Gastrocnemius medialis (tissue), 4 donors: ENCODE data around the gene IFT27. TPM values are rescaled to one million over a fixed set of nuclear protein-coding genes. Genes with fewer than 3 reads are reported as not detected.

Experiments used
- ATAC-seq, 2 donors: fragments of 150-250 bp; one replicate each; pipeline ENCODE4 v1.9.1; 2016
- DNase-seq, 2 donors: peaks; one replicate each; pipeline ENCODE4 v3.0.0-alpha.2; 2019
- H3K27ac ChIP-seq, 4 donors: fragments of 200-600 bp; sonication (generic); 1 replicate in 1 of 4; 2 replicates in 3 of 4; pipeline ENCODE4 v1.5.1; 2016 to 2018; ENCODE audit warnings: mild to moderate bottlenecking in 2 of 4, moderate library complexity in 1 of 4
- H3K27me3 ChIP-seq, 3 donors: fragments of 200-600 bp; sonication (generic) in 2 of 3; 1 replicate in 1 of 3; 2 replicates in 2 of 3; pipeline versions ENCODE4 v1.5.1 to v1.6.0; 2016 to 2019; ENCODE audit warnings: mild to moderate bottlenecking in 1 of 3, moderate library complexity in 1 of 3
- H3K36me3 ChIP-seq, 2 donors: fragments of 200-600 bp; sonication (generic) in 1 of 2; one replicate each; pipeline ENCODE4 v1.5.1; 2017 to 2018
- H3K4me1 ChIP-seq, 2 donors: fragments of 200-600 bp; sonication (generic) in 1 of 2; one replicate each; pipeline ENCODE4 v1.5.1; 2016 to 2017; ENCODE audit warnings: mild to moderate bottlenecking in 2 of 2
- H3K4me3 ChIP-seq, 4 donors: fragments of 200-600 bp; sonication (generic) in 3 of 4; 1 replicate in 1 of 4; 2 replicates in 3 of 4; pipeline ENCODE4 v1.5.1; 2016 to 2019; ENCODE audit warnings: mild to moderate bottlenecking in 2 of 4
- H3K9me3 ChIP-seq, 3 donors: fragments of 200-600 bp; sonication (generic) in 2 of 3; 1 replicate in 1 of 3; 2 replicates in 2 of 3; pipeline ENCODE4 v1.5.1; 2016 to 2019
- POLR2A ChIP-seq, 2 donors: fragments of 450-650 bp; IDR thresholded peaks; one replicate each; pipeline ENCODE4 v1.6.1; 2017; ENCODE audit warnings: antibody characterized with exemption in 2 of 2, mild to moderate bottlenecking in 2 of 2, moderate library complexity in 2 of 2
- in situ Hi-C, 4 donors: fragments of 200-750 bp; cut with MboI; loops; one replicate each; pipeline versions ENCODE4 v1.15.0 to v1.8.0; 2017; ENCODE audit warnings: low sequenced_read_pairs in 4 of 4
- intact Hi-C: fragments of 100-400 bp; cut with DNase I; formaldehyde crosslinking; loops from one replicate; pipeline ENCODE4 v1.15.1; 2023; ENCODE audit warnings: low total_unique reads
- total RNA-seq, 4 donors: library from RNA; depleted of rRNA; stranded (reverse); fragments of >200 nt; gene quantifications; one replicate each; pipeline versions ENCODE4 v1.1.0 to v1.2.3, GENCODE V29; 2016
- TF ChIP-seq, protein P1 (sequence below), 5 experiments: fragments of 450-650 bp in 3 of 5; fragments of 200-600 bp in 2 of 5; sonication (generic) in 2 of 5; IDR thresholded peaks in 4 of 5; conservative IDR thresholded peaks in 1 of 5; 1 replicate in 4 of 5; 2 replicates in 1 of 5; pipeline ENCODE4 v1.5.1; 2016 to 2019; ENCODE audit warnings: antibody characterized with exemption in 5 of 5, mild to moderate bottlenecking in 3 of 5, moderate library complexity in 3 of 5

The IFT27 gene
- total RNA-seq, 4 donors from 2014 or later = 2.4 to 8.3 (median 6.7) TPM

DNA sequence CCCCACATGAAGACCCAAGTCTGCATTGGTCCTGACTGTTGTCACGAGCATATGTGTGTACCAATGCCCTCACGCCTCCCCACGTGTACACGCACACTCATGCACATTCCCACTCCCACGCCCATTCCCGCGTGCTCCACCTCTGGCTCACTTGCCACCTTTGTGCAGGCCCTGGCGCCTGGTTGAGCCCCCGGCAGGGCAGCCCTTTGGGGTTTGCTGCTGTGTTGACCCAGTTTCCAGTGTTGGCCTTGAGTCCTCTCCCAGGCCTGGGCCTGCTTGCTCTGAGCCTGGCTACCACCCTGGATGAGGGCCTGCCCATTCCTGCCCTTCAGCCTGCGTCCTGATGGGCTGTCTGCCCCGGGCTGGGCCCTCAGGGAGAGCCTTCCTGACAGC is 22.8 kb upstream of the IFT27 start:
- intact Hi-C loops = no loop called here
- H3K27me3 ChIP-seq = peaks cover 3 to 19% (median 5%) of the 10 kb centered on the region in 3 donors
- DNase-seq = no peak
- no peaks in the 10 kb centered on the region for H3K36me3 ChIP-seq
- no peak overlapping the region for H3K4me3 ChIP-seq
- ATAC-seq = no peak
- H3K27ac ChIP-seq = no peak overlapping the region
- in situ Hi-C loops = loop anchor here in 2 of 4 donors (25.0 kb wide), 2 partner anchors 164 to 189 kb away; no protein-coding TSS in a partner anchor
- no peaks in the 10 kb centered on the region for H3K4me1 ChIP-seq
- no peaks in the 10 kb centered on the region for H3K9me3 ChIP-seq
- no peak for TF ChIP-seq POLR2A (IDR thresholded peaks at IDR 0.05)
- TF ChIP-seq, protein P1, sequence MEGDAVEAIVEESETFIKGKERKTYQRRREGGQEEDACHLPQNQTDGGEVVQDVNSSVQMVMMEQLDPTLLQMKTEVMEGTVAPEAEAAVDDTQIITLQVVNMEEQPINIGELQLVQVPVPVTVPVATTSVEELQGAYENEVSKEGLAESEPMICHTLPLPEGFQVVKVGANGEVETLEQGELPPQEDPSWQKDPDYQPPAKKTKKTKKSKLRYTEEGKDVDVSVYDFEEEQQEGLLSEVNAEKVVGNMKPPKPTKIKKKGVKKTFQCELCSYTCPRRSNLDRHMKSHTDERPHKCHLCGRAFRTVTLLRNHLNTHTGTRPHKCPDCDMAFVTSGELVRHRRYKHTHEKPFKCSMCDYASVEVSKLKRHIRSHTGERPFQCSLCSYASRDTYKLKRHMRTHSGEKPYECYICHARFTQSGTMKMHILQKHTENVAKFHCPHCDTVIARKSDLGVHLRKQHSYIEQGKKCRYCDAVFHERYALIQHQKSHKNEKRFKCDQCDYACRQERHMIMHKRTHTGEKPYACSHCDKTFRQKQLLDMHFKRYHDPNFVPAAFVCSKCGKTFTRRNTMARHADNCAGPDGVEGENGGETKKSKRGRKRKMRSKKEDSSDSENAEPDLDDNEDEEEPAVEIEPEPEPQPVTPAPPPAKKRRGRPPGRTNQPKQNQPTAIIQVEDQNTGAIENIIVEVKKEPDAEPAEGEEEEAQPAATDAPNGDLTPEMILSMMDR (IDR thresholded peaks at IDR 0.05 in 4 of 5, conservative IDR thresholded peaks at IDR 0.05 in 1 of 5) = no peak

DNA sequence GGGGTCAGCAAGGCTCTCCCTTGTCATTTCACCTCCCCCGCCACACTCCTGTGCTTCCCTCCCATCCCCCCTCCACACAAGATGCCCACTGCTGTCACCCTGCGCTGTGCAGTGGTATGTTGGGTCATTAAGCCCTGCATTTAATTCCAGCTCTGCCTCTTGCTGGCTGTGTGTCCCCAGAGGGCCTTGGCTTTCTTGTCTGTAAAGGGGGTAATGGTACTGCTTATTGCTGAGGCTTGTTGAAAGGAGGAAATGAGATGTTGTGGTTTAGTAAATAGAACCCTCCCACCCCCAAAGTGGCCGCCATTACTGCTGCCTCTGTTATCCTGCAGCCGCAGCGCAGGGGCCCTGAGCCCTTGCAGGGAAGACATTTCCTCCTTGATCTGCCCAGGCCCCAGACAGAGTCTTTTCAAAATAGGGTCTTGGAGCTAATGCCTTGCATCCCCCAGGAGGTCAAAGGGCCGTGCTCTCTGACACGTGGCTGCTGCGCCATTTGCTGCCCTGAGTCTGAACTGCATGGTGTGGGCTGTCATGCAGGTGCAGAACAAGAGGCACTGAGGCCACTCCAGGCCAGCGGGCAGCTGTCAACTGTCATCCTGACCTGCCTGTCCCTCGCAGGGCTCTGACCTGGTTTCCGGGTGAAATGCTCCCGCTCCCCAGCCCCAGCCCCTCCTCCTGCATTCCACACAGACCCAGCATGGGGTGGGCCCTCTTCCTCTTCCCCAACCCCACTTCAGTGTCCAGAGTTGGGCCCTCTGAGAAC is 22.2 kb upstream of the IFT27 start:
- no peaks in the 10 kb centered on the region for H3K36me3 ChIP-seq
- H3K27ac ChIP-seq = no peak overlapping the region
- no peaks in the 10 kb centered on the region for H3K4me1 ChIP-seq
- DNase-seq (no peak), ATAC-seq (no peak)
- peaks cover 2 to 13% (median 5%) of the 10 kb centered on the region in 3 donors for H3K27me3 ChIP-seq
- no peak for TF ChIP-seq POLR2A (IDR thresholded peaks at IDR 0.05)
- TF ChIP-seq, protein P1 (IDR thresholded peaks at IDR 0.05 in 4 of 5, conservative IDR thresholded peaks at IDR 0.05 in 1 of 5) = no peak
- intact Hi-C loops = no loop called here
- no peak overlapping the region for H3K4me3 ChIP-seq
- no peaks in the 10 kb centered on the region for H3K9me3 ChIP-seq
- in situ Hi-C loops = loop anchor here in 2 of 4 donors (25.0 kb wide), 2 partner anchors 164 to 189 kb away; no protein-coding TSS in a partner anchor

DNA sequence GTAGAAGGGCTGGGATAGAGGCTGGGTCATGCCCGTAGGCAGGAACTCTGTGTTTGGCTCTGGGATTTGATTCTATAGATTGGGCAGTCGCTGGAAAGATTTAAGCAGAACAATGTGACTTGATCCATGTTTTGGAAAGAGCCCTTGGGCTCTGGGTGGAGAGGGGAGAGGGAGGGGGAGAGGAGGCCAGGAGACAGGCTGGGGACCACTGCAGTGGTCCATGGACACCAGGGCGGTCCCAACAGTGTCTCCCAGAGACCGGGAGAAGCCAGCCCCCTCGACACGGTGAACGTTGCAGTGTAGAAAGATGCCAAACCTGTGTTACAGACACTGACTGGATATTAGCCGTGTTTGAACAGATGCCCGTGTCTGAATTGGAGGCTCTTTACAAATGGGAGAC is 21.5 kb upstream of the IFT27 start:
- Histone ChIP-seq H3K9me3 (no peaks in the 10 kb centered on the region), H3K4me1 (no peaks in the 10 kb centered on the region), H3K27me3 (peaks cover 2 to 11% (median 5%) of the 10 kb centered on the region in 3 donors), H3K4me3 (no peak overlapping the region), H3K36me3 (no peaks in the 10 kb centered on the region), H3K27ac (no peak overlapping the region)
- DNase-seq = no peak
- in situ Hi-C loops = loop anchor here in 2 of 4 donors (25.0 kb wide), 2 partner anchors 165 to 190 kb away; no protein-coding TSS in a partner anchor
- TF ChIP-seq POLR2A (IDR thresholded peaks at IDR 0.05) = no peak
- TF ChIP-seq, protein P1 (IDR thresholded peaks at IDR 0.05 in 4 of 5, conservative IDR thresholded peaks at IDR 0.05 in 1 of 5) = no peak
- intact Hi-C loops = no loop called here
- no peak for ATAC-seq

DNA sequence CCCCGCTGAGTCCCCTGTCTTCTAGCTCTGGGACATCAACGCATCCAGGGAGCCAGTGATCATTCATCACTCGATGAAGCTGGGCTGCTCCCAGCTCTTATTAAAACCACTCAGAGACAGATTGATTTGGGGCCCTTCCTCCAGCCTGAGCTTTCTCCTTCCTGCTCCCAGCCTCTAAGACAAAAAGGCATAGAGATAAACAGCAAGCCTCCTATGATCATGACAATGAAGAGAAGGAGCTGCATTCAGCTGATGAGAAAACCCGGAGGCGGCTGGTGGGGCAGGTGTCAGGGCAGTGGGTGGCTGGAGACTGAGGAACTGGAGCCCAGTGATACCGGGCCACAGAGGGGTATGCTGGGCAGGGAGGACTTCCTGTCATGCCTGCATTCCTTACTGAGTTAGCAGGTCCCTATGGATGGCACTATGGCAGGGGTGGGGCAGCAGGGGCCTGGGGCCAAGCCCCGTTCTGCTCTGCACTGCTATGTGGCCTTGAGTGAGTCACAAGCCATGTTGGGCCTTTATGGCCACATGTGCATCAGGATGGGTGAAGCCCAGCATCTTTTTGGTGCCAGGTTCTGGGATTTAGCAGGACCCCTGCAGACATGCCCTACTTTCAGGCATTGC is 20.7 kb upstream of the IFT27 start:
- intact Hi-C loops = no loop called here

More for the DNA sequence above, 20.7 kb upstream of the IFT27 start:
- peaks cover 2 to 11% (median 3%) of the 10 kb centered on the region in 3 donors for H3K27me3 ChIP-seq
- H3K4me3 ChIP-seq = no peak overlapping the region
- H3K4me1 ChIP-seq = no peaks in the 10 kb centered on the region
- in situ Hi-C loops = loop anchor here in 2 of 4 donors (25.0 kb wide), 2 partner anchors 166 to 191 kb away; no protein-coding TSS in a partner anchor
- H3K36me3 ChIP-seq = no peaks in the 10 kb centered on the region
- H3K27ac ChIP-seq = no peak overlapping the region
- H3K9me3 ChIP-seq = no peaks in the 10 kb centered on the region
- no peak for DNase-seq
- ATAC-seq = no peak
- TF ChIP-seq, protein P1 (IDR thresholded peaks at IDR 0.05 in 4 of 5, conservative IDR thresholded peaks at IDR 0.05 in 1 of 5) = no peak
- no peak for TF ChIP-seq POLR2A (IDR thresholded peaks at IDR 0.05)
